Spinal cord (tissue), 10 donors: ENCODE results near the gene OGFOD2. TPM values are rescaled to one million over a fixed set of nuclear protein-coding genes. Genes with fewer than 3 reads are reported as not detected.

Experiments used
- DNase-seq, 6 donors: peaks; one replicate each; pipeline versions ENCODE4 v3.0.0 to v3.0.0-alpha.2; 2013 to 2015; ENCODE audit warnings: low spot score in 6 of 6, low read depth in 4 of 6
- H3K27ac ChIP-seq: one replicate; pipeline ENCODE4 v1.5.1; 2013; ENCODE audit warnings: low read depth, low read length, control low read depth
- H3K27me3 ChIP-seq: one replicate; pipeline ENCODE4 v1.6.1; 2013; ENCODE audit warnings: low read length; ENCODE audit not compliant: control insufficient read depth, insufficient read depth
- H3K36me3 ChIP-seq: one replicate; pipeline ENCODE4 v1.6.1; 2013; ENCODE audit warnings: low read length; ENCODE audit not compliant: control insufficient read depth, insufficient read depth
- H3K4me1 ChIP-seq: one replicate; pipeline ENCODE4 v1.6.1; 2013; ENCODE audit warnings: low read length; ENCODE audit not compliant: control insufficient read depth, insufficient read depth
- H3K4me3 ChIP-seq: one replicate; pipeline ENCODE4 v1.5.1; 2013; ENCODE audit warnings: low read depth, low read length, control low read depth
- H3K9me3 ChIP-seq: one replicate; pipeline ENCODE4 v1.6.1; 2013; ENCODE audit warnings: low read length; ENCODE audit not compliant: control insufficient read depth, insufficient read depth
- WGBS: methylation state at CpG from one replicate; pipeline ENCODE4 v1.1.5; 2013; ENCODE audit warnings: missing lambda C conversion rate; ENCODE audit not compliant: insufficient coverage; 5-methylcytosine and 5-hydroxymethylcytosine counted together
- polyA plus RNA-seq, 2 donors: library from polyadenylated mRNA; unstranded; fragments of 120-200 nt; gene quantifications; one replicate each; pipeline ENCODE4 v1.2.1, GENCODE V29; 2013; ENCODE audit not compliant: insufficient read length in 2 of 2
- total RNA-seq, 2 donors: library from RNA; depleted of rRNA in 1 of 2; stranded (reverse); fragments of 120-200 nt in 1 of 2; fragments of >200 nt in 1 of 2; gene quantifications; one replicate each; pipeline versions ENCODE4 v1.2.3 to v1.2.4, GENCODE V29; 2013 to 2014
- donor health status: healthy.

OGFOD2 gene
- total and polyA plus RNA-seq, 4 donors = 6.5 to 19.1 (median 10.5) TPM

- no peak overlapping the region for H3K4me3 ChIP-seq
- H3K27ac ChIP-seq = no peak overlapping the region
- H3K27me3 ChIP-seq = no peaks in the 10 kb centered on the region
- DNase-seq = peak in 1 of 6 donors; percentile 23
- no peaks in the 10 kb centered on the region for H3K9me3 ChIP-seq
- H3K4me1 ChIP-seq = peaks cover 44% of the 10 kb centered on the region
- peaks cover 31% of the 10 kb centered on the region for H3K36me3 ChIP-seq
- WGBS = 86% methylated on average over 7 of the region's 10 CpGs
Measured at GRCh38 chr12:122961531-122962329, 13.3 kb upstream of the OGFOD2 start.

DNA sequence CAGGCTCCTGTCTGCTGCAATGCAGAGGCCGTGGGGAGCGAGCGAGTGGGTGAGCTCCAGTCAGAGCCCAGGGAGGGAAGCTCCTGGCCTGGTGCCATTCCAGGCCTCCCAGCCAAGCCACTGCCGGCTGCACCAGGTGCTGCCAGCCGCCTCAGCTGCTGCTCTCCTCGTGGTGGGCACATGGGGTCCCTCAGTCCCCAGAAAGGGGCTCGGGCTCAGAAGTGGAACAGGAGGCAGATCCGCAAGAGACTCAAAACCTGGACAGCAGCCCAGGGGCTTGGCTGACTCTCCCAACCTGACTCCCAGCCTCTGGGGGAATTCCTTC lies 11.1 kb upstream of the OGFOD2 start:
- Histone ChIP-seq H3K27ac (no peak overlapping the region), H3K27me3 (no peaks in the 10 kb centered on the region), H3K9me3 (no peaks in the 10 kb centered on the region), H3K4me3 (no peak overlapping the region), H3K4me1 (peaks cover 44% of the 10 kb centered on the region), H3K36me3 (peaks cover 26% of the 10 kb centered on the region)
- 17% methylated on average over 8 of the region's 8 CpGs for WGBS
- peak in 2 of 6 donors; percentile 61 to 77 for DNase-seq

GRCh38 chr12:122964439-122965257 lies 10.4 kb upstream of the OGFOD2 start:
- H3K27ac ChIP-seq = no peak overlapping the region
- DNase-seq = no peak
- peaks cover 20% of the 10 kb centered on the region for H3K36me3 ChIP-seq
- H3K4me3 ChIP-seq = no peak overlapping the region
- no peaks in the 10 kb centered on the region for H3K27me3 ChIP-seq
- 81% methylated on average over 16 of the region's 19 CpGs for WGBS
- H3K4me1 ChIP-seq = peaks cover 44% of the 10 kb centered on the region
- H3K9me3 ChIP-seq = no peaks in the 10 kb centered on the region

- no peaks in the 10 kb centered on the region for H3K27me3 ChIP-seq
- WGBS = 58% methylated on average over 8 of the region's 12 CpGs
- H3K36me3 ChIP-seq = peaks cover 14% of the 10 kb centered on the region
- no peaks in the 10 kb centered on the region for H3K9me3 ChIP-seq
- H3K4me1 ChIP-seq = peaks cover 44% of the 10 kb centered on the region
- H3K4me3 ChIP-seq = peak overlapping the region; percentile 56
- H3K27ac ChIP-seq = no peak overlapping the region
- DNase-seq = no peak
Measured at GRCh38 chr12:122965321-122965751, 9.7 kb upstream of the OGFOD2 start.

DNA sequence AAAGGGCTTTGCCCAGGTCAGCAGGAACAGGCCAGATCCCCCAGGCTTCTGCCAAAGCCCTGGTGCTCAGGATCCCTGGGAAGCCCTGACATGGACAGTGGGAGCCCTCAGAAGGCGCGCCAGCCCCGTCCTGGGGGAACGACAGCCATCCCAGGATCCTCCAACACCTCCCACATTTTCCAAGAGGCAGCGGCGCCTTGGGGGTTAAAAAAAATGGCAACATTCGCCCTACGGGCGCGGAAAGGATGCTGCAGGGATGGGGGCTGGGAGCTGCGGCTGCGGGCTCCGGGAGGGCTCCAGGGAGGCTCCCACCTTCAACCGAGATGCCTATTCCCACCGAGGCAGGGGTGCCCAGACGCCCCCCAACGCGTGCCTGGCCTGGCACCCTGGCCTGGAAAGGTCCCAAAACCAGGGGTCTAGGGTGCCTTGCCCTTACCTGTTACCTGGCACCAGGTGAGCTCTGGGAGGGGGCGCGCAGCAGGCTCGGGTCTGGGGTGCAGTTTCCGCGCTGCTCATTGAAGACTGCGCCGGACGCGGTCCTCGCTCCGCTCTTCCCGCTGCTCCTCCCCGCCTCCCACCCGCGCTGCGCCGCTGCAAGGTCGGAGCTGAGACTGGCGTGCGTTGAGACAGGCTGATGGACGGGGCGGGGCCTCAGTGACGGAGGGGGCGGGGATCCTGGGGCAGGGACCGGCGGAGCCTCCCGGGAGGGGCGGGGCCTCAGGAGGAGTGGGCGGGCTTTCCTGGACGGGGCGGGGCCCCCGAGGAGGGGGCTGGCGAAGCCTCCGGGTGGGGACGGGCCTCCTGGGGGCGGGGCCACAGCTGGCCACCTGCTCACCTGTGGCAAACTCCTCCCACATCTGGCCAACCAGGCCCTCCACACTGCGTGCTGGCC lies 8.9 kb upstream of the OGFOD2 start, which contains the start of gene ABCB9:
Gene ABCB9 (minus strand): TSS at position 613 of the 892 bp plus-strand sequence. CDS start 6,228 bp downstream, outside the sequence.
- Histone ChIP-seq H3K9me3 (no peaks in the 10 kb centered on the region), H3K27ac (no peak within 1 kb of the TSS), H3K4me3 (peak within 1 kb of the TSS; percentile 56), H3K27me3 (no peaks in the 10 kb centered on the region), H3K4me1 (peaks cover 44% of the 10 kb centered on the region), H3K36me3 (peaks cover 14% of the 10 kb centered on the region)
- DNase-seq = peak in 5 of 6 donors; percentile 62 to 97 (median 79)
- WGBS = 0% methylated on average over 45 of the region's 55 CpGs

DNA sequence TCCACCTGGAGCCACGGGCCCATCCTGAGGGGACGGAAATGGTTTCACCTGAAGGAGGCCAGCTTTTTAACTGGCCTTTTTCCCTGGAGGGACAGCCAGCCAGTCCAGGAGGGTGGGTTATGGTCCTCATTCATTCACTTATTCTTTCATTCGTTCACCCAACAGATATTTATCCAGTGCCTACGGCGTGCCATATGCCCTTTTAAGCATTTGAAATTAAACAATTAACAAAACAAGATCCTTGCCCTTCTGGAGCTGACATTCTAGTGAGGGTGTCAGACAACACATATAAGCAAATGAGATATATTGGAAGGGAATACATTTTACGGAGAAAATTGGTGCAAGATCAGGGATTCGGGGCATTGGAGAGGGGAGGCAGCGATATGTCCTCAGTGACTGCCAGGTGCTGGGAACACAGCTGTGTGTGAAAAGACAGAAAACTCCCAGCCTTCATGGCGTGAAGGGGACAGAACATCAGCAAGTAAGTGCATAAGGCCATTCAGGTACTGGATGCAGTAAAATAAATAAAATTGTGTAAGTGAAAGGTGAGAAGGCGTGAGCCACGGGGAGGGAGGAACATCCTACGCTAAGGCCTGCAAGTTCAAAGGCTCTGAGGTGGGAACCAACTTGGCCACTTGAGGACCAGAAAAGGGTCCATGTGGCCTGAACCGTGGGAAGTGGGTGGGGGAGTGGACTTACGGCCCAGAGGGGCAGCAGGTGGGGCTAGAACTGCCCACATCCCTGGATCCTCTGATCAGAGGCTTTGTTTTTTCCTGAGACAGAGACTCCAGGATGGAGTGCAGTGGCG lies 8.1 kb upstream of the OGFOD2 start:
- Histone ChIP-seq H3K27ac (no peak overlapping the region), H3K36me3 (peaks cover 12% of the 10 kb centered on the region), H3K9me3 (no peaks in the 10 kb centered on the region), H3K4me1 (peaks cover 43% of the 10 kb centered on the region), H3K27me3 (no peaks in the 10 kb centered on the region), H3K4me3 (peak overlapping the region; percentile 32)
- WGBS = 68% methylated on average over 12 of the region's 15 CpGs
- DNase-seq = peak in 1 of 6 donors; percentile 70

DNA sequence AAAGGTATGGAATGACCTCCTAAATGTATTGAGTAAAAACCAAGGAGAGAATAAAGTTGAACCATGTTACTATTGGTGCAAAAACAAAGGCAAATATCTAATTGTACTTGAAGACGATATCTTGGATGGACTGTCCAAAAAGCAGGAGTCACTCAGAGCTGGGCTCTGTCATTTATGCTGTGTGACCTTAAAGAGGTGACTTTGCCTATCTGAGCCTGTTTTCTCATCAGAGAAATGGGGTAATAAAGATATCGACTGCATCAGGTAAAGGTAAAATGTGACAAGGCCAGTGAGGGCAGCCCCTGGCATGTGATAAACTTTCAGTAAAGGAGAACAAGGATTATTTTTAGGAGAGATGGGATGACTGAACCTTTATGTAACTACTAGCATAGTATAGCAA lies 6.9 kb upstream of the OGFOD2 start:
- 100% methylated on average over 2 of the region's 2 CpGs for WGBS
- DNase-seq = no peak
- Histone ChIP-seq H3K27ac (no peak overlapping the region), H3K9me3 (no peaks in the 10 kb centered on the region), H3K4me1 (peaks cover 36% of the 10 kb centered on the region), H3K27me3 (no peaks in the 10 kb centered on the region), H3K4me3 (no peak overlapping the region), H3K36me3 (peaks cover 10% of the 10 kb centered on the region)

DNA sequence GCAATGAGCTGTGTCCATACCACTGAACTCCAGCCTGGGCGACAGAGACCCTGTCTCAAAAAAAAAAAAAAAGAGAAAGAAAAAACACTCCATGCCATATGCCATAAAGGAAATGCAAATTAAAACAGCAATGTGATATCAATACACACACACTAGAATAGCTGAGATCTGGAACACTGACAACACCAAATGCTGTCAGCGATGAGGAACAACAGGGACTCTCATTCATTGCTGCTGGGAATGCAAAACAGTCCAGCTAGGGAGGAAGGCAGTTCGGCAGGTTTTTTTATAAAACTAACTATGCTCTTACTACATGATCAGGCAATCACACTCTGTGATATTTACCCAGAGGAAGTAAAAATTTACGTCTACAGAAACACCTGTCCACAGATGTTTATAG lies 5.4 kb upstream of the OGFOD2 start:
- H3K27me3 ChIP-seq = no peaks in the 10 kb centered on the region
- peaks cover 28% of the 10 kb centered on the region for H3K4me1 ChIP-seq
- H3K9me3 ChIP-seq = no peaks in the 10 kb centered on the region
- 67% methylated on average over 1 of the region's 4 CpGs for WGBS
- peak in 2 of 6 donors; percentile 21 to 91 for DNase-seq
- no peak overlapping the region for H3K27ac ChIP-seq
- no peaks in the 10 kb centered on the region for H3K36me3 ChIP-seq
- no peak overlapping the region for H3K4me3 ChIP-seq
